GM21717 (cell line): ENCODE results near the gene WDR54.

Experiments used
- ATAC-seq: cut with Tn5 transposase; IDR thresholded peaks from one replicate; pipeline ENCODE4 v1.9.1; 2021; ENCODE audit warnings: mild to moderate bottlenecking, moderate library complexity; ENCODE audit not compliant: unreplicated experiment

WDR54 gene

DNA sequence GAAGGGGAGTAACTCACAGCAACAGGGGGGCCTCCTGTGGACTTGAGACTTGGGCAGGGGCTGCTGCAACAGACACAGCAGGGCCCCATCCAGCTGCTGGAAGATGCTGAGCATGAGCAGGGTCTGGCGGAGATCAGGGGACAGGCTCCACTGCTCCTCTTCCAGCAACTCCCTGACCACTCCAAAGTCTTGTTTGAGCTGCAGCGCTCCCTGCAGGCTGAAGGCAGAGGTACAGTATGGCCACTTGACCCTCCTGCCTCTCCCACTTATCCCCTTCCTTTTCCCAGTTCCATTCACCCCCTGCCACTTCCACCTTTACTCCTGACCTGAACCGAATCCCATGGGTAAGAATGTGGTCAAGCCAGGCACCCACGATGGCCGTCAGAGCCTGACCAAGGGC lies 53.4 kb downstream of the WDR54 start:
- ATAC-seq = no peak
